K562 (cell line): ENCODE data around the gene RNF44. TPM values are rescaled to one million over a fixed set of nuclear protein-coding genes. Genes with fewer than 3 reads are reported as not detected.

Source experiments
- ARID3A ChIP-seq: IDR thresholded peaks from 2 replicates; pipeline ENCODE4 v1.6.1; 2012; ENCODE audit warnings: low read depth, low read length, improper control_type of control experiment, borderline replicate concordance
- CXXC5 ChIP-seq: fragments of 250-450 bp; sonication (Bioruptor Pico); IDR thresholded peaks from 2 replicates; pipeline ENCODE4 v1.8.0; 2022; ENCODE audit warnings: inconsistent platforms, mild to moderate bottlenecking, moderate library complexity
- DACH1 ChIP-seq: fragments of 450-650 bp; IDR thresholded peaks from 2 replicates; pipeline ENCODE4 v1.6.1; 2018; ENCODE audit not compliant: partially characterized antibody
- EP400 ChIP-seq: fragments of 450-650 bp; IDR thresholded peaks from 2 replicates; pipeline ENCODE4 v1.6.1; 2017; ENCODE audit warnings: antibody characterized with exemption, mild to moderate bottlenecking, moderate library complexity
- ESRRA ChIP-seq: fragments of 450-650 bp; IDR thresholded peaks from 2 replicates; pipeline ENCODE4 v1.6.1; 2014; ENCODE audit warnings: low read depth, mild to moderate bottlenecking, moderate library complexity, borderline replicate concordance
- HIVEP1 ChIP-seq: fragments of 250-450 bp; sonication (Bioruptor Pico); IDR thresholded peaks from 2 replicates; pipeline ENCODE4 v1.4.0; 2020; ENCODE audit warnings: mild to moderate bottlenecking
- ILK ChIP-seq: fragments of 450-650 bp; IDR thresholded peaks from 2 replicates; pipeline ENCODE4 v1.6.1; 2016; ENCODE audit warnings: missing genetic modification characterization, low read depth, mild to moderate bottlenecking, missing compliant biosample characterization, moderate library complexity, borderline replicate concordance
- PHTF2 ChIP-seq: fragments of 250-450 bp; sonication (Bioruptor Pico); IDR thresholded peaks from 2 replicates; pipeline ENCODE4 v1.5.0; 2021; ENCODE audit warnings: mild to moderate bottlenecking
- POLR2H ChIP-seq: IDR thresholded peaks from 2 replicates; pipeline ENCODE4 v1.6.1; 2016; ENCODE audit warnings: missing genetic modification characterization, low read depth, mild to moderate bottlenecking, control low read depth, missing compliant biosample characterization, moderate library complexity
- PPARD ChIP-seq: fragments of 250-450 bp; sonication (Bioruptor Pico); IDR thresholded peaks from 2 replicates; pipeline ENCODE4 v1.8.0; 2022; ENCODE audit warnings: inconsistent platforms, mild to moderate bottlenecking, moderate library complexity
- RUNX1 ChIP-seq: sonication (generic); IDR thresholded peaks from 2 replicates; pipeline ENCODE4 v1.6.1; 2016; ENCODE audit warnings: antibody characterized with exemption, low read depth
- SIX5 ChIP-seq, 2 experiments: IDR thresholded peaks; 2 replicates each; pipeline ENCODE4 v1.6.1; 2011; ENCODE audit warnings: low read length in 2 of 2, borderline replicate concordance in 1 of 2, low read depth in 1 of 2, mild to moderate bottlenecking in 1 of 2, moderate library complexity in 1 of 2; ENCODE audit not compliant: insufficient read depth in 1 of 2
- SRSF9 ChIP-seq: fragments of 200-400 bp; formaldehyde crosslinking; IDR thresholded peaks from 2 replicates; pipeline ENCODE4 v1.6.1; 2017; ENCODE audit warnings: low read depth, low read length, borderline replicate concordance
- TGIF2 ChIP-seq: sonication (generic); formaldehyde crosslinking; IDR thresholded peaks from 2 replicates; pipeline ENCODE4 v1.8.1; 2022; ENCODE audit warnings: mild to moderate bottlenecking, missing genetic modification reagents, moderate library complexity
- ZFP36 ChIP-seq: fragments of 150-350 bp; IDR thresholded peaks from 2 replicates; pipeline ENCODE4 v1.6.1; 2018; ENCODE audit warnings: low read length, low read depth; ENCODE audit not compliant: partially characterized antibody
- ZKSCAN8 ChIP-seq: fragments of 200-800 bp; sonication (Bioruptor generic); IDR thresholded peaks from 2 replicates; pipeline ENCODE4 v1.6.1; 2016; ENCODE audit warnings: missing genetic modification characterization, missing compliant biosample characterization
- ZNF143 ChIP-seq: sonication (generic); formaldehyde crosslinking; IDR thresholded peaks from 2 replicates; pipeline ENCODE4 v1.9.0; 2022; ENCODE audit warnings: mild to moderate bottlenecking, missing genetic modification reagents
- ZNF324 ChIP-seq: fragments of 250-450 bp; sonication (Bioruptor Pico); IDR thresholded peaks from 2 replicates; pipeline ENCODE4 v1.4.0; 2020; ENCODE audit warnings: mild to moderate bottlenecking
- ZNF41 ChIP-seq: fragments of 250-450 bp; sonication (Bioruptor Pico); conservative IDR thresholded peaks from 2 replicates; pipeline ENCODE4 v1.4.0; 2020; ENCODE audit warnings: mild to moderate bottlenecking
- polyA plus RNA-seq, 8 experiments: library from polyadenylated mRNA; depleted of rRNA in 4 of 8; stranded (reverse) in 5 of 8; unstranded in 3 of 8; fragments of >200 nt; fragmentation: Nextera tagmentation in 2 of 8; fragmentation: Illumina TruSeq in 1 of 8; extraction: Ambion mirVana in 2 of 8; extraction: Trizol in 1 of 8; gene quantifications; 2 replicates each; pipeline versions ENCODE4 v1.2.1 to v1.2.3, GENCODE V29; 2011 to 2014; ENCODE audit warnings: inconsistent platforms in 1 of 8, missing spikeins in 1 of 8
- total RNA-seq, 7 experiments: library from RNA; depleted of rRNA in 6 of 7; stranded (reverse); fragments of >200 nt in 6 of 7; fragmentation: Illumina TruSeq in 2 of 7; extraction: Trizol in 2 of 7; gene quantifications; 2 replicates each; pipeline versions ENCODE4 v1.2.1 to v1.2.3, GENCODE V29; 2011 to 2021; ENCODE audit warnings: low replicate concordance in 1 of 7

The RNF44 gene
- total and polyA plus RNA-seq, 9 of the 15 experiments (the other 6 are each of a cell fraction or from before 2014, with no cell fraction given): 1.6 to 82.6 (median 7.4) TPM

GRCh38 chr5:176537554-176538229, 490 bp upstream of the RNF44 start (continued):
- TF ChIP-seq ESRRA: peak; percentile 58
- no peak for TF ChIP-seq ARID3A
- no peak for TF ChIP-seq ZKSCAN8 (CRISPR knock-in tag)
- no peak for TF ChIP-seq DACH1
- 0 out of 2 replicates have a peak, but pooled peaks have one; percentile 34 for TF ChIP-seq ZNF324 (CRISPR knock-in tag)
- no peak for TF ChIP-seq ILK
- TF ChIP-seq POLR2H (tag): 0 out of 2 replicates have a peak, but pooled peaks have one; percentile 61
- TF ChIP-seq PHTF2 (CRISPR knock-in tag): no peak
- TF ChIP-seq HIVEP1: peak; percentile 56; the same call in 1 of the 2 replicates
- TF ChIP-seq ZFP36: no peak
- TF ChIP-seq ZNF41 (CRISPR knock-in tag): peak; percentile 71; the same call in 1 of the 2 replicates
- no peak for TF ChIP-seq PPARD (CRISPR knock-in tag)
- no peak for TF ChIP-seq SIX5 (IDR thresholded peaks at IDR 0.05; ENCODE audit: borderline replicate concordance in 1 of 2, insufficient read depth in 1 of 2, low read depth in 1 of 2, low read length in 2 of 2)
- peak; percentile 17; the same call in 1 of the 2 replicates for TF ChIP-seq TGIF2 (CRISPR knock-in tag)
- no peak for TF ChIP-seq SRSF9
- peak; percentile 71 for TF ChIP-seq CXXC5
- peak; percentile 84 for TF ChIP-seq EP400
- no peak for TF ChIP-seq ZNF143 (CRISPR knock-in tag)
- no peak for TF ChIP-seq RUNX1
